Measurements from ENCODE around the gene MYL6. TPM values are rescaled to one million over a fixed set of nuclear protein-coding genes. Genes with fewer than 3 reads are reported as not detected.
A peak's percentile ranks its signal among the peaks of the same experiment; 100 is the strongest.

MYL6 gene
- total and polyA plus RNA-seq, 9 of the 15 experiments (the other 6 are each of a cell fraction or from before 2014, with no cell fraction given), result 557 to 1,664 (median 958) TPM

DNA sequence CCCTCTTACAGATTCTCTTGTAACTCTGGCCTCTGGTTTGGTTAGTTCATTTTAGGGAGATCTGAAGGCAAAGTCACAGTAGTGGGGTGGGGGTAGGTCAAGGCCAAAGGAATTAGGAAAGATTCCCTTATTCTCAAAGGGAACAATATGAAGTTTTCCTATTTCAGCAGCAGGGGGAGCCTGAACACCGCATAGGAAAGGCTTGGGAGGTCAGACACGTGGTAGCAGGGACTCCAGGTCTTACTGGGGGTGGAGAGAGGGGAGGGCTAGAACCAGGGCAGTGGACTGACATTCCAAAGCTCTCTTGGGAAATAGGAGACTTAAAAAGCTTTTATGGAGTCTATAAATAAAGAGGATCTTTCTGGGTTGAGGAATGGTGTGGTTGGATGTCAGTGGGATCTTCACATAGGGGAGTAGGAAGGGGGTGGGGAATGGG, 38.8 kb upstream of the MYL6 start:
- intact Hi-C loops (cut with micrococcal nuclease), result loop anchor here (1.0 to 5.0 kb wide), 9 partner anchors 38 to 518 kb away; partner anchors contain the start of genes ANKRD52, CS, MYL6 and NABP2
- Histone ChIP-seq H3K4me3 (peak overlapping the region; percentile 59), H3K27ac (ENCODE audit: extremely low read depth, low read depth, low read length) (peak overlapping the region; percentile 61; the same call in 2 of the 3 replicates), H2AFZ (ENCODE audit: low read depth, low read length) (peak overlapping the region; percentile 82), H3K9me3 (replicated peaks; ENCODE audit: control insufficient read depth, insufficient read depth, low read depth, low read length) (peaks cover 6% of the 10 kb centered on the region), H3K4me1 (replicated peaks in 1 of 2; ENCODE audit: control insufficient read depth in 2 of 2, insufficient read depth in 2 of 2, low read length in 2 of 2) (peaks cover 21 to 25% of the 10 kb centered on the region in 2 experiments), H4K20me1 (replicated peaks; ENCODE audit: control insufficient read depth, insufficient read depth, low read length) (no peaks in the 10 kb centered on the region), H3K9me1 (ENCODE audit: control insufficient read depth, insufficient read depth, low read length) (no peaks in the 10 kb centered on the region), H3K27me3 (ENCODE audit: control insufficient read depth in 2 of 2, insufficient read depth in 2 of 2, low read length in 2 of 2) (no peaks in the 10 kb centered on the region), H3K79me2 (ENCODE audit: control insufficient read depth, insufficient read depth, low read length) (peaks cover 28% of the 10 kb centered on the region), H3K4me2 (ENCODE audit: insufficient read depth, low read length) (peak overlapping the region; percentile 89), H3K9ac (ENCODE audit: insufficient read depth in 1 of 2, low read depth in 2 of 2, low read length in 2 of 2) (peak overlapping the region; percentile 93 to 97; a peak in 3 of 4 replicates), H3K36me3 (ENCODE audit: control insufficient read depth, insufficient read depth, low read length) (peaks cover 27% of the 10 kb centered on the region)
- in situ Hi-C loops (cut with MboI), result no loop called here
- BruUV-seq (replicated peaks), result no TSS peak
- FAIRE-seq (peak; percentile 80), DNase-seq (ENCODE audit: extremely low read depth in 1 of 4, low spot score in 3 of 4) (peak; percentile 77 to 93 (median 83)), ATAC-seq (peak; percentile 49)
- ChIA-PET POLR2A (interaction anchor here (1.0 to 5.3 kb wide), 6 partner anchors 9 to 75 kb away, joined by 5 to 125 read pairs (median 34); partner anchors contain the start of genes ESYT1, MYL6, PA2G4 and SMARCC2), CTCF (ENCODE audit: low intra/inter-chr PET ratio) (interaction anchor here (1.5 to 3.8 kb wide), 5 partner anchors 68 to 139 kb away, joined by 5 to 36 read pairs (median 13); partner anchors contain the start of genes ANKRD52, NABP2 and SMARCC2)
- 0% methylated on average over 2 of the region's 2 CpGs for WGBS (ENCODE audit: insufficient coverage, low coverage, missing lambda C conversion rate)
- TF ChIP-seq ZNF699 (CRISPR knock-in tag; IDR thresholded peaks at IDR 0.05; ENCODE audit: insufficient replicate concordance), result no peak
- TF ChIP-seq SRSF9 (IDR thresholded peaks at IDR 0.05; ENCODE audit: borderline replicate concordance, low read depth, low read length), result no peak
- TF ChIP-seq MED1 (CRISPR knock-in tag; IDR thresholded peaks at IDR 0.05; ENCODE audit: borderline replicate concordance), result no peak
- TF ChIP-seq ZBTB17 (CRISPR knock-in tag; IDR thresholded peaks at IDR 0.05), result no peak
- TF ChIP-seq, protein P1, sequence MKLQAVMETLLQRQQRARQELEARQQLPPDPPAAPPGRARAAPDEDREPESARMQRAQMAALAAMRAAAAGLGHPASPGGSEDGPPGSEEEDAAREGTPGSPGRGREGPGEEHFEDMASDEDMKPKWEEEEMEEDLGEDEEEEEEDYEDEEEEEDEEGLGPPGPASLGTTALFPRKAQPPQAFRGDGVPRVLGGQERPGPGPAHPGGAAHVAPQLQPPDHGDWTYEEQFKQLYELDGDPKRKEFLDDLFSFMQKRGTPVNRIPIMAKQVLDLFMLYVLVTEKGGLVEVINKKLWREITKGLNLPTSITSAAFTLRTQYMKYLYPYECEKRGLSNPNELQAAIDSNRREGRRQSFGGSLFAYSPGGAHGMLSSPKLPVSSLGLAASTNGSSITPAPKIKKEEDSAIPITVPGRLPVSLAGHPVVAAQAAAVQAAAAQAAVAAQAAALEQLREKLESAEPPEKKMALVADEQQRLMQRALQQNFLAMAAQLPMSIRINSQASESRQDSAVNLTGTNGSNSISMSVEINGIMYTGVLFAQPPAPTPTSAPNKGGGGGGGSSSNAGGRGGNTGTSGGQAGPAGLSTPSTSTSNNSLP (IDR thresholded peaks at IDR 0.05; ENCODE audit: borderline replicate concordance, low read depth, low read length), result 0 out of 2 replicates have a peak, but pooled peaks have one; percentile 20
- no peak for TF ChIP-seq ZNF77 (CRISPR knock-in tag; IDR thresholded peaks at IDR 0.05)
- TF ChIP-seq DMBX1 (CRISPR knock-in tag; IDR thresholded peaks at IDR 0.05; ENCODE audit: borderline replicate concordance), result no peak
- peak; percentile 54; the same call in 1 of the 2 replicates for TF ChIP-seq BHLHE40 (IDR thresholded peaks at IDR 0.05; ENCODE audit: low read length)
- no peak for TF ChIP-seq SAFB2 (IDR thresholded peaks at IDR 0.05; ENCODE audit: borderline replicate concordance, low read depth, low read length, severe bottlenecking)
- TF ChIP-seq CC2D1A (IDR thresholded peaks at IDR 0.05), result peak; percentile 71; the same call in 1 of the 2 replicates
- no peak for TF ChIP-seq ZNF586 (CRISPR knock-in tag; conservative IDR thresholded peaks at IDR 0.05)
- no peak for TF ChIP-seq NONO (IDR thresholded peaks at IDR 0.05; ENCODE audit: low read depth in 2 of 2, low read length in 1 of 2)
- TF ChIP-seq ESRRB (CRISPR knock-in tag; IDR thresholded peaks at IDR 0.05; ENCODE audit: borderline replicate concordance), result no peak
- no peak for TF ChIP-seq ZNF444 (CRISPR knock-in tag; IDR thresholded peaks at IDR 0.05)
- TF ChIP-seq, protein P2, sequence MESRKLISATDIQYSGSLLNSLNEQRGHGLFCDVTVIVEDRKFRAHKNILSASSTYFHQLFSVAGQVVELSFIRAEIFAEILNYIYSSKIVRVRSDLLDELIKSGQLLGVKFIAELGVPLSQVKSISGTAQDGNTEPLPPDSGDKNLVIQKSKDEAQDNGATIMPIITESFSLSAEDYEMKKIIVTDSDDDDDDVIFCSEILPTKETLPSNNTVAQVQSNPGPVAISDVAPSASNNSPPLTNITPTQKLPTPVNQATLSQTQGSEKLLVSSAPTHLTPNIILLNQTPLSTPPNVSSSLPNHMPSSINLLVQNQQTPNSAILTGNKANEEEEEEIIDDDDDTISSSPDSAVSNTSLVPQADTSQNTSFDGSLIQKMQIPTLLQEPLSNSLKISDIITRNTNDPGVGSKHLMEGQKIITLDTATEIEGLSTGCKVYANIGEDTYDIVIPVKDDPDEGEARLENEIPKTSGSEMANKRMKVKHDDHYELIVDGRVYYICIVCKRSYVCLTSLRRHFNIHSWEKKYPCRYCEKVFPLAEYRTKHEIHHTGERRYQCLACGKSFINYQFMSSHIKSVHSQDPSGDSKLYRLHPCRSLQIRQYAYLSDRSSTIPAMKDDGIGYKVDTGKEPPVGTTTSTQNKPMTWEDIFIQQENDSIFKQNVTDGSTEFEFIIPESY (CRISPR knock-in tag; IDR thresholded peaks at IDR 0.05), result no peak
- TF ChIP-seq, protein P3, sequence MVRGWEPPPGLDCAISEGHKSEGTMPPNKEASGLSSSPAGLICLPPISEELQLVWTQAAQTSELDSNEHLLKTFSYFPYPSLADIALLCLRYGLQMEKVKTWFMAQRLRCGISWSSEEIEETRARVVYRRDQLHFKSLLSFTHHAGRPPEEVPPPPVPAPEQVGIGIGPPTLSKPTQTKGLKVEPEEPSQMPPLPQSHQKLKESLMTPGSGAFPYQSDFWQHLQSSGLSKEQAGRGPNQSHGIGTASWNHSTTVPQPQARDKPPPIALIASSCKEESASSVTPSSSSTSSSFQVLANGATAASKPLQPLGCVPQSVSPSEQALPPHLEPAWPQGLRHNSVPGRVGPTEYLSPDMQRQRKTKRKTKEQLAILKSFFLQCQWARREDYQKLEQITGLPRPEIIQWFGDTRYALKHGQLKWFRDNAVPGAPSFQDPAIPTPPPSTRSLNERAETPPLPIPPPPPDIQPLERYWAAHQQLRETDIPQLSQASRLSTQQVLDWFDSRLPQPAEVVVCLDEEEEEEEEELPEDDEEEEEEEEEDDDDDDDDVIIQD (CRISPR knock-in tag; IDR thresholded peaks at IDR 0.05), result no peak

All from K562 (cell line).